H1 (cell line): ENCODE measurements around the gene NDUFB11. TPM values are rescaled to one million over a fixed set of nuclear protein-coding genes. Genes with fewer than 3 reads are reported as not detected.

ENCODE experiments used
- CTCF ChIA-PET: fragments of 300-600 bp; sonication (Branson Sonifier 250); formaldehyde crosslinking; loops from one replicate; lab custom pipeline; 2021; ENCODE audit not compliant: partially characterized antibody; lab: Charles Lee
- POLR2A ChIA-PET: fragments of 300-600 bp; sonication (Branson Sonifier 250); formaldehyde crosslinking; loops from one replicate; lab custom pipeline; 2021; ENCODE audit warnings: inconsistent platforms; ENCODE audit not compliant: partially characterized antibody; lab: Charles Lee
- DNase-seq, 2 experiments: peaks; one replicate each; pipeline versions ENCODE4 v3.0.0 to v3.0.0-alpha.2; 2010 to 2022; ENCODE audit warnings: low spot score in 2 of 2, low read depth in 1 of 2, mixed read lengths in 1 of 2
- FAIRE-seq: peaks from 2 replicates; lab custom pipeline; 2011; peaks lifted over from hg19 to GRCh38; lab: Jason Lieb, UNC
- H2AFZ ChIP-seq: 2 replicates; pipeline ENCODE4 v1.8.1; 2012; ENCODE audit warnings: low read length, inconsistent platforms
- H2AK5ac ChIP-seq: 2 replicates; pipeline ENCODE4 v1.6.1; 2013; ENCODE audit warnings: low read depth, low read length
- H2BK120ac ChIP-seq: replicated peaks from 2 replicates; pipeline ENCODE3; 2013; ENCODE audit warnings: low read depth, low read length, inconsistent platforms
- H2BK12ac ChIP-seq: 2 replicates; pipeline ENCODE4 v1.6.1; 2013; ENCODE audit warnings: low read depth, low read length
- H2BK15ac ChIP-seq: 2 replicates; pipeline ENCODE4 v1.6.1; 2013; ENCODE audit warnings: low read length
- H2BK20ac ChIP-seq: 2 replicates; pipeline ENCODE4 v1.6.1; 2013; ENCODE audit warnings: low read length
- H2BK5ac ChIP-seq: 2 replicates; pipeline ENCODE4 v1.6.1; 2013; ENCODE audit warnings: low read depth, low read length
- H3K14ac ChIP-seq: 2 replicates; pipeline ENCODE4 v1.6.1; 2013; ENCODE audit warnings: inconsistent platforms; ENCODE audit not compliant: insufficient read length
- H3K18ac ChIP-seq: 2 replicates; pipeline ENCODE4 v1.6.1; 2013; ENCODE audit warnings: low read length; ENCODE audit errors: extremely low read depth
- H3K23ac ChIP-seq: 2 replicates; pipeline ENCODE4 v1.6.1; 2013; ENCODE audit warnings: inconsistent platforms; ENCODE audit not compliant: insufficient read length
- H3K23me2 ChIP-seq: 2 replicates; pipeline ENCODE4 v1.6.1; 2013; ENCODE audit warnings: low read depth, low read length
- H3K27ac ChIP-seq: 2 replicates; pipeline ENCODE4 v1.6.1; 2011; ENCODE audit warnings: low read depth, low read length, inconsistent platforms
- H3K27me3 ChIP-seq, 4 experiments: replicated peaks in 1 of 4; 1 replicate in 1 of 4; 2 replicates in 3 of 4; pipeline versions ENCODE4 v1.6.1 to v1.8.1; 2011 to 2013; ENCODE audit warnings: low read length in 3 of 4, mild to moderate bottlenecking in 3 of 4, inconsistent platforms in 2 of 4, mixed read lengths in 2 of 4, moderate library complexity in 1 of 4; ENCODE audit not compliant: control insufficient read depth in 3 of 4, insufficient read depth in 3 of 4; ENCODE audit errors: extremely low read depth in 1 of 4
- H3K36me3 ChIP-seq, 4 experiments: 2 replicates each; pipeline versions ENCODE4 v1.6.1 to v1.8.1; 2011 to 2013; ENCODE audit warnings: mild to moderate bottlenecking in 4 of 4, low read length in 3 of 4, moderate library complexity in 2 of 4, control low read depth in 1 of 4, inconsistent platforms in 1 of 4; ENCODE audit not compliant: insufficient read depth in 4 of 4, control insufficient read depth in 2 of 4
- H3K4ac ChIP-seq: replicated peaks from 2 replicates; pipeline ENCODE3; 2013; ENCODE audit warnings: low read length, low read depth, mixed read lengths, inconsistent platforms; ENCODE audit not compliant: insufficient read length
- H3K4me1 ChIP-seq, 4 experiments: replicated peaks in 1 of 4; 1 replicate in 1 of 4; 2 replicates in 3 of 4; pipeline versions ENCODE4 v1.6.1 to v1.8.1; 2011 to 2013; ENCODE audit warnings: low read length in 3 of 4, inconsistent platforms in 2 of 4, mixed read lengths in 1 of 4; ENCODE audit not compliant: insufficient read depth in 4 of 4, control insufficient read depth in 3 of 4
- H3K4me2 ChIP-seq, 2 experiments: 2 replicates each; pipeline versions ENCODE4 v1.6.1 to v1.8.1; 2011 to 2013; ENCODE audit warnings: low read depth in 2 of 2, low read length in 2 of 2, control low read depth in 1 of 2, inconsistent platforms in 1 of 2, mild to moderate bottlenecking in 1 of 2; ENCODE audit not compliant: insufficient read depth in 1 of 2
- H3K4me3 ChIP-seq, 4 experiments: fragments of 200-600, 300-600 bp in 1 of 4; sonication (generic), shearing (Covaris generic), sonication (Bioruptor Twin) in 1 of 4; 2 replicates each; pipeline versions ENCODE4 v1.5.1 to v1.8.1; 2011 to 2016; ENCODE audit warnings: low read length in 4 of 4, low read depth in 3 of 4, control low read depth in 2 of 4, inconsistent platforms in 2 of 4, mild to moderate bottlenecking in 2 of 4, mixed read lengths in 1 of 4, moderate library complexity in 1 of 4; ENCODE audit not compliant: insufficient read depth in 2 of 4; ENCODE audit errors: extremely low read depth in 1 of 4
- H3K56ac ChIP-seq: replicated peaks from 2 replicates; pipeline ENCODE3; 2013; ENCODE audit warnings: low read depth, mild to moderate bottlenecking, mixed read lengths, low read length, inconsistent platforms; ENCODE audit not compliant: insufficient read length
- H3K79me1 ChIP-seq: 2 replicates; pipeline ENCODE4 v1.6.1; 2013; ENCODE audit warnings: low read depth, low read length, control low read depth
- H3K79me2 ChIP-seq, 2 experiments: 2 replicates each; pipeline versions ENCODE4 v1.6.1 to v1.8.1; 2012 to 2013; ENCODE audit warnings: low read length in 2 of 2, mild to moderate bottlenecking in 2 of 2, inconsistent platforms in 1 of 2; ENCODE audit not compliant: insufficient read depth in 2 of 2, control insufficient read depth in 1 of 2
- H3K9ac ChIP-seq, 4 experiments: replicated peaks in 1 of 4; 1 replicate in 1 of 4; 2 replicates in 3 of 4; pipeline versions ENCODE4 v1.6.1 to v1.8.1; 2011 to 2013; ENCODE audit warnings: low read depth in 3 of 4, low read length in 3 of 4, control low read depth in 2 of 4, mild to moderate bottlenecking in 2 of 4, moderate library complexity in 2 of 4, inconsistent platforms in 1 of 4; ENCODE audit errors: extremely low read depth in 1 of 4
- H3K9me3 ChIP-seq, 2 experiments: 2 replicates each; pipeline versions ENCODE4 v1.6.1 to v1.8.1; 2012 to 2013; ENCODE audit warnings: mild to moderate bottlenecking in 2 of 2, moderate library complexity in 2 of 2, control low read depth in 1 of 2, inconsistent platforms in 1 of 2, low read depth in 1 of 2, low read length in 1 of 2, mixed read lengths in 1 of 2; ENCODE audit not compliant: insufficient read depth in 2 of 2
- H4K20me1 ChIP-seq, 2 experiments: replicated peaks in 1 of 2; 2 replicates each; pipeline versions ENCODE3 to v1.8.1; 2011 to 2013; ENCODE audit warnings: inconsistent platforms in 2 of 2, low read length in 2 of 2, mild to moderate bottlenecking in 1 of 2; ENCODE audit not compliant: insufficient read depth in 2 of 2, control insufficient read depth in 1 of 2
- H4K5ac ChIP-seq: 2 replicates; pipeline ENCODE4 v1.6.1; 2013; ENCODE audit warnings: low read length, low read depth, mixed read lengths, inconsistent platforms; ENCODE audit not compliant: insufficient read length
- H4K8ac ChIP-seq: 2 replicates; pipeline ENCODE4 v1.8.0; 2013; ENCODE audit warnings: mild to moderate bottlenecking, moderate library complexity, low read length, inconsistent platforms; ENCODE audit not compliant: insufficient read depth; ENCODE audit errors: extremely low read depth
- H4K91ac ChIP-seq: replicated peaks from 2 replicates; pipeline ENCODE3; 2013; ENCODE audit warnings: low read length, mixed read lengths, inconsistent platforms; ENCODE audit not compliant: insufficient read length
- BCL11A ChIP-seq, 2 experiments: IDR thresholded peaks; one replicate each; pipeline ENCODE4 v1.6.1; 2011; ENCODE audit warnings: low read depth in 2 of 2, low read length in 2 of 2, mild to moderate bottlenecking in 2 of 2
- CHD2 ChIP-seq: IDR thresholded peaks from 2 replicates; pipeline ENCODE4 v1.6.1; 2012; ENCODE audit warnings: low read length, improper control_type of control experiment
- HDAC2 ChIP-seq, 2 experiments: fragments of 300-600 bp in 1 of 2; sonication (generic) in 1 of 2; IDR thresholded peaks; 2 replicates each; pipeline ENCODE4 v1.6.1; 2011 to 2012; ENCODE audit warnings: low read depth in 2 of 2, low read length in 2 of 2, mild to moderate bottlenecking in 2 of 2, moderate library complexity in 2 of 2, borderline replicate concordance in 1 of 2, inconsistent platforms in 1 of 2
- NANOG ChIP-seq: IDR thresholded peaks from 2 replicates; pipeline ENCODE4 v1.6.1; 2011; ENCODE audit warnings: low read length, low read depth, mild to moderate bottlenecking, inconsistent platforms; ENCODE audit not compliant: insufficient read depth, poor library complexity, severe bottlenecking
- TAF1 ChIP-seq: IDR thresholded peaks from 2 replicates; pipeline ENCODE4 v1.6.1; 2011; ENCODE audit warnings: mild to moderate bottlenecking, low read depth, low read length
- WGBS, 2 experiments: shearing (Covaris generic) in 1 of 2; methylation state at CpG; one replicate each; pipeline versions ENCODE4 v1.1.6 to v1.1.7; 2013 to 2015; ENCODE audit warnings: low lambda C conversion rate in 2 of 2, mixed read lengths in 2 of 2, inconsistent platforms in 1 of 2, low coverage in 1 of 2, missing lambda C conversion rate in 1 of 2; ENCODE audit not compliant: insufficient replicate concordance in 2 of 2, insufficient coverage in 1 of 2, insufficient read length in 1 of 2; ENCODE audit errors: extremely low coverage in 1 of 2, missing lambda C conversion rate in 1 of 2; 5-methylcytosine and 5-hydroxymethylcytosine counted together
- long read RNA-seq, 2 experiments: library from RNA in 1 of 2; library from capped mRNA in 1 of 2; stranded (forward); transcript quantifications; one replicate each; pipeline ENCODE4 v2.0.0, GENCODE V29; 2021; ENCODE audit warnings: inconsistent platforms in 1 of 2
- polyA minus RNA-seq, 3 experiments: library from RNA; depleted of rRNA, polyadenylated mRNA; stranded (reverse); fragments of >200 nt; gene quantifications; 1 replicate in 2 of 3; 2 replicates in 1 of 3; pipeline ENCODE4 v1.2.3, GENCODE V29; 2011
- polyA plus RNA-seq, 7 experiments: library from polyadenylated mRNA; depleted of rRNA in 3 of 7; stranded (reverse) in 5 of 7; unstranded in 2 of 7; fragments of >200 nt in 5 of 7; fragments of 200-250 nt in 2 of 7; gene quantifications; 1 replicate in 5 of 7; 2 replicates in 1 of 7; 4 replicates in 1 of 7; pipeline versions ENCODE4 v1.2.1 to v1.2.3, GENCODE V29; 2011 to 2013; ENCODE audit warnings: missing spikeins in 2 of 7, mixed read lengths in 2 of 7
- total RNA-seq: library from RNA; stranded (reverse); fragmentation: NEBNext Ultra II Directional; extraction: Animal tissue kit (Norgen Biotek cat#: 25700); gene quantifications from 2 replicates; pipeline ENCODE4 v1.2.1, GENCODE V29; 2021

Gene NDUFB11
- total RNA-seq (120 and 127 TPM in 2 replicates), polyA plus RNA-seq (2011; rRNA removed) (131 and 178 TPM in 2 replicates), polyA minus RNA-seq (2011; rRNA and poly(A)+ RNA removed) (56.4 and 66.3 TPM in 2 replicates)
- 113 TPM for polyA plus RNA-seq (2011; cell fraction: cytosol; rRNA removed)
- polyA plus RNA-seq (2011; cell fraction: nucleus; rRNA removed) = 103 TPM
- 87.9 to 121 TPM (median 120 TPM) in 4 replicates for polyA plus RNA-seq (2012, experiment 1 of 2)
- 95.2 TPM for polyA plus RNA-seq (2012, experiment 2 of 2)
- 120 TPM for polyA plus RNA-seq (2013, experiment 1 of 2)
- polyA plus RNA-seq (2013, experiment 2 of 2) = 139 TPM
- 26.3 TPM for polyA minus RNA-seq (2011; cell fraction: cytosol; rRNA and poly(A)+ RNA removed)
- polyA minus RNA-seq (2011; cell fraction: nucleus; rRNA and poly(A)+ RNA removed) = 38.8 TPM
- long read RNA-seq, experiment 1, transcript NDUFB11-201 (3 exons, 948 nt) = minor isoform, 60 of 279 reads
- long read RNA-seq, experiment 1, transcript NDUFB11-202 (3 exons, 1,388 nt) = major isoform, 210 of 279 reads
- long read RNA-seq, experiment 1, partial matches to known transcripts = 8 of 279 reads
- long read RNA-seq, experiment 1, other reads (novel, unspliced or antisense) = 1 of 279 reads
- long read RNA-seq, experiment 2, transcript NDUFB11-202 (3 exons, 1,388 nt) = major isoform, 6 of 10 reads
- long read RNA-seq, experiment 2, partial matches to known transcripts = 0 of 10 reads
- long read RNA-seq, experiment 2, other reads (novel, unspliced or antisense) = 0 of 10 reads

DNA sequence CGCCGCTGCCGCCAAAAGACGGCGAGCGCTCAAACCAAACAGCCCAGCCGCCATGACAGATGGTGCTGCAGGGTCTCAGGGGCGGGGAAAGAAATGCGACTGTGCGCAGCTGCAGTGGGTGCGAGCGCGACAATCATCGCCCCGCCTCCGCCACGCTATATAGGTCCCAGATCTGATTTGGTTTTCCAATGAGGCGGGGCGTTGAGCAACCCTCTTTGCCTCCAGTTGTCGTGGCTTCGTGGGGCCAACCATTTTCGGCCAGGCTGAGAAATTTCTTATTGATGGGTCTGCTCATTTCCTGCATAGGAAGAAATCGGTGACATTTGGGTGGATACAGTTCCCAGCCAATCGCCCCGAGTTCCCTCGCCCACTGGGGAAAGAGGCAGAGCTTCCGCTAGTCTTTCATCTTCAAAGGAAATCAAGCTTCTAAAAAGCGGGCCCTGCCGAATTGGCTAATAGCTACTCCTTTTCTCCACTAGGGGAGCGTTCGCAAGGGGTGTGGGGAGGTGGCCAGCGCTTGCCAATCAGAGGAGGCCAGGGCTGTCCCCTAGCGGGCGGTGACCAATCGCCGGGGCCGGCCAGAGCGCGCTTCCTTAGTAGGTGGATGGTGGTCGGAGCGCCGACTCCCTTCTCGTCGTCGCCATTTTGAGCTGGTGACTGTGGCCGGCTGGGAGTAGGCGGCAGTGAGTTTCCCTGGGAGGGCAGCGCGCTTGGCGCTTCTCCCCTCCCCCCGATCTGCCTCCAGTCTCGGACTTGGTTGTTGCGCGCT, at the start of gene NDUFB11, which contains the start of gene RBM10:
Gene NDUFB11, minus strand, starts transcription at position 77 of the 769 bp plus-strand sequence. Its CDS starts 23 bp downstream, at position 54.
Gene RBM10, plus strand, starts transcription at position 596 of the 769 bp plus-strand sequence. CDS start 2,261 bp downstream, outside the sequence.
- peak within 1 kb of the TSS; percentile 29; the same call in 1 of the 2 replicates for H2BK12ac ChIP-seq
- peaks cover 19 to 57% of the 10 kb centered on the region in 2 experiments for H3K79me2 ChIP-seq
- H2BK20ac ChIP-seq = no peak within 1 kb of the TSS
- H4K5ac ChIP-seq = peak within 1 kb of the TSS; percentile 98
- H3K23me2 ChIP-seq = peaks cover 9% of the 10 kb centered on the region; the same call in 1 of the 2 replicates
- no peak within 1 kb of the TSS for H3K14ac ChIP-seq
- POLR2A ChIA-PET = interaction anchor here (0.6 to 3.9 kb wide), 12 partner anchors 9 to 854 kb away, joined by 3 to 28 read pairs (median 4); partner anchors contain the start of gene RGN
- peak within 1 kb of the TSS; percentile 74 to 97 (median 84) for H3K4me3 ChIP-seq
- peak within 1 kb of the TSS; percentile 78 to 92 for H3K4me2 ChIP-seq
- peak within 1 kb of the TSS; percentile 78 for H3K18ac ChIP-seq
- H4K8ac ChIP-seq = peak within 1 kb of the TSS; percentile 89; the same call in 1 of the 2 replicates
- no peak within 1 kb of the TSS for H3K4ac ChIP-seq
- peaks cover 0 to 10% (median 4%) of the 10 kb centered on the region in 4 experiments; a peak in 4 of 8 replicates for H3K36me3 ChIP-seq
- H2BK5ac ChIP-seq = peak within 1 kb of the TSS; percentile 75; the same call in 1 of the 2 replicates
- H3K4me1 ChIP-seq = peaks cover 0 to 6% (median 2%) of the 10 kb centered on the region in 4 experiments; a peak in 4 of 7 replicates
- H3K56ac ChIP-seq = peak within 1 kb of the TSS; percentile 84
- H4K91ac ChIP-seq = no peak within 1 kb of the TSS
- H2BK120ac ChIP-seq = no peak within 1 kb of the TSS
- 0 out of 2 replicates have a peak within 1 kb of the TSS, but pooled peaks have one; percentile 39 for H2AK5ac ChIP-seq
- peak within 1 kb of the TSS; percentile 83 for H3K27ac ChIP-seq
- H2AFZ ChIP-seq = no peak within 1 kb of the TSS
- H3K79me1 ChIP-seq = peaks cover 2% of the 10 kb centered on the region; the same call in 1 of the 2 replicates
- H4K20me1 ChIP-seq = peaks cover 11 to 13% of the 10 kb centered on the region in 2 experiments
- FAIRE-seq (peak; percentile 62), DNase-seq (peak; percentile 70 to 80)
- H3K9me3 ChIP-seq = no peaks in the 10 kb centered on the region
- no peak within 1 kb of the TSS for H2BK15ac ChIP-seq
- CTCF ChIA-PET = interaction anchor here (0.6 to 1.6 kb wide), 7 partner anchors 8 to 438 kb away, joined by 3 to 4 read pairs (median 4); no protein-coding TSS in a partner anchor
- no peaks in the 10 kb centered on the region for H3K27me3 ChIP-seq
- no peak within 1 kb of the TSS for H3K23ac ChIP-seq
- peak within 1 kb of the TSS; percentile 87 to 95 (median 90) for H3K9ac ChIP-seq
- WGBS, 2 experiments = 1% methylated on average over 23 of the region's 54 CpGs; no CpG with 5 or more reads in 1 of the 2 experiments
- TF ChIP-seq BCL11A (IDR thresholded peaks at IDR 0.05; ENCODE audit: low read depth in 2 of 2, low read length in 2 of 2) (no peak), CHD2 (no peak), HDAC2 (IDR thresholded peaks at IDR 0.05; ENCODE audit: borderline replicate concordance in 1 of 2, low read depth in 2 of 2, low read length in 2 of 2) (0 out of 4 replicates have a peak, but pooled peaks of 1 of the 2 experiments have one; percentile 38), TAF1 (peak; percentile 85), NANOG (no peak)
